ENCODE measurements around the gene MYO10. TPM values are rescaled to one million over a fixed set of nuclear protein-coding genes. Genes with fewer than 3 reads are reported as not detected.
"Not testable (repeated sequence)": the region's sequence is repeated elsewhere in the genome, so short reads cannot be mapped to it uniquely, and the experiment has no call there.

Gene MYO10
- total RNA-seq, 3 donors from 2014 or later (not counting 1 experiment from before 2014, with no cell fraction given): 0.83 to 1.2 TPM; not detected in 1

GRCh38 chr5:16768184-16768583 lies 167.9 kb downstream of the MYO10 start:
- no peak overlapping the region for H3K4me3 Mint-ChIP-seq
- H3K27me3 Mint-ChIP-seq (ENCODE audit: low read depth in 2 of 2): no peaks in the 10 kb centered on the region
- Histone ChIP-seq H3K4me1 (ENCODE audit: control insufficient read depth, insufficient read depth, low read length) (no peaks in the 10 kb centered on the region), H3K9me3 (ENCODE audit: control insufficient read depth, insufficient read depth, low read length) (no peaks in the 10 kb centered on the region), H3K36me3 (ENCODE audit: control insufficient read depth, insufficient read depth, low read length) (no peaks in the 10 kb centered on the region), H3K27me3 (ENCODE audit: control insufficient read depth, insufficient read depth, low read length) (no peaks in the 10 kb centered on the region), H3K4me3 (ENCODE audit: low read length) (no peak overlapping the region), H3K27ac (ENCODE audit: low read length) (no peak overlapping the region)
- no peak overlapping the region for H3K27ac Mint-ChIP-seq
- no peaks in the 10 kb centered on the region for H3K36me3 Mint-ChIP-seq
- 71% methylated on average over 3 of the region's 3 CpGs for WGBS (ENCODE audit: insufficient coverage)
- ATAC-seq (no peak), DNase-seq (no peak)
- intact Hi-C loops (cut with micrococcal nuclease): no loop called here
- TF ChIP-seq CTCF (IDR thresholded peaks at IDR 0.05): no peak
- H3K4me1 Mint-ChIP-seq: no peaks in the 10 kb centered on the region
- no peaks in the 10 kb centered on the region for H3K9me3 Mint-ChIP-seq

- no peaks in the 10 kb centered on the region for H3K9me3 Mint-ChIP-seq
- H3K36me3 Mint-ChIP-seq: no peaks in the 10 kb centered on the region
- H3K27me3 ChIP-seq (ENCODE audit: control insufficient read depth, insufficient read depth, low read length): no peaks in the 10 kb centered on the region
- H3K4me1 ChIP-seq (ENCODE audit: control insufficient read depth, insufficient read depth, low read length): peaks cover 2% of the 10 kb centered on the region
- H3K4me3 Mint-ChIP-seq: no peak overlapping the region
- H3K27ac ChIP-seq (ENCODE audit: low read length): no peak overlapping the region
- H3K4me3 ChIP-seq (ENCODE audit: low read length): no peak overlapping the region
- DNase-seq: no peak
- intact Hi-C loops (cut with micrococcal nuclease): no loop called here
- no peaks in the 10 kb centered on the region for H3K9me3 ChIP-seq (ENCODE audit: control insufficient read depth, insufficient read depth, low read length)
- no peaks in the 10 kb centered on the region for H3K27me3 Mint-ChIP-seq (ENCODE audit: low read depth in 2 of 2)
- no peak for ATAC-seq
- no peak for TF ChIP-seq CTCF (IDR thresholded peaks at IDR 0.05)
- H3K27ac Mint-ChIP-seq: no peak overlapping the region
- WGBS (ENCODE audit: insufficient coverage): 86% methylated on average over 5 of the region's 5 CpGs
- H3K4me1 Mint-ChIP-seq: peaks cover 8 to 9% of the 10 kb centered on the region in 2 donors
- no peaks in the 10 kb centered on the region for H3K36me3 ChIP-seq (ENCODE audit: control insufficient read depth, insufficient read depth, low read length)
Measured at GRCh38 chr5:16763211-16763610, 172.9 kb downstream of the MYO10 start.

GRCh38 chr5:16759147-16759773 lies 176.8 kb downstream of the MYO10 start:
- Mint-ChIP-seq H3K36me3 (no peaks in the 10 kb centered on the region), H3K27me3 (ENCODE audit: low read depth in 2 of 2) (no peaks in the 10 kb centered on the region), H3K9me3 (no peaks in the 10 kb centered on the region), H3K27ac (peak overlapping the region; percentile 51 to 66), H3K4me3 (no peak overlapping the region), H3K4me1 (peaks cover 8 to 9% of the 10 kb centered on the region in 2 donors)
- H3K36me3 ChIP-seq (ENCODE audit: control insufficient read depth, insufficient read depth, low read length): no peaks in the 10 kb centered on the region
- DNase-seq (peak in 1 of 2 donors; percentile 45), ATAC-seq (peak in 2 of 3 donors; percentile 43 to 77)
- H3K9me3 ChIP-seq (ENCODE audit: control insufficient read depth, insufficient read depth, low read length): no peaks in the 10 kb centered on the region
- H3K27me3 ChIP-seq (ENCODE audit: control insufficient read depth, insufficient read depth, low read length): no peaks in the 10 kb centered on the region
- intact Hi-C loops (cut with micrococcal nuclease): no loop called here
- peaks cover 2% of the 10 kb centered on the region for H3K4me1 ChIP-seq (ENCODE audit: control insufficient read depth, insufficient read depth, low read length)
- TF ChIP-seq CTCF (IDR thresholded peaks at IDR 0.05): no peak
- no peak overlapping the region for H3K4me3 ChIP-seq (ENCODE audit: low read length)
- H3K27ac ChIP-seq (ENCODE audit: low read length): no peak overlapping the region
- WGBS (ENCODE audit: insufficient coverage): 48% methylated on average over 16 of the region's 16 CpGs

- no peaks in the 10 kb centered on the region for H3K36me3 Mint-ChIP-seq
- peaks cover 8 to 9% of the 10 kb centered on the region in 2 donors for H3K4me1 Mint-ChIP-seq
- no peak overlapping the region for H3K4me3 ChIP-seq (ENCODE audit: low read length)
- H3K4me1 ChIP-seq (ENCODE audit: control insufficient read depth, insufficient read depth, low read length): peaks cover 2% of the 10 kb centered on the region
- no peaks in the 10 kb centered on the region for H3K36me3 ChIP-seq (ENCODE audit: control insufficient read depth, insufficient read depth, low read length)
- H3K27ac ChIP-seq (ENCODE audit: low read length): no peak overlapping the region
- WGBS (ENCODE audit: insufficient coverage): 86% methylated on average over 8 of the region's 8 CpGs
- no peaks in the 10 kb centered on the region for H3K9me3 Mint-ChIP-seq
- no peak for DNase-seq
- intact Hi-C loops (cut with micrococcal nuclease): no loop called here
- no peak overlapping the region for H3K4me3 Mint-ChIP-seq
- no peak overlapping the region for H3K27ac Mint-ChIP-seq
- H3K27me3 Mint-ChIP-seq (ENCODE audit: low read depth in 2 of 2): no peaks in the 10 kb centered on the region
- H3K27me3 ChIP-seq (ENCODE audit: control insufficient read depth, insufficient read depth, low read length): no peaks in the 10 kb centered on the region
- no peaks in the 10 kb centered on the region for H3K9me3 ChIP-seq (ENCODE audit: control insufficient read depth, insufficient read depth, low read length)
- ATAC-seq: no peak
- TF ChIP-seq CTCF (IDR thresholded peaks at IDR 0.05): no peak
Measured at GRCh38 chr5:16757989-16758501, 178.0 kb downstream of the MYO10 start.

GRCh38 chr5:16757577-16757976 lies 178.5 kb downstream of the MYO10 start:
- H3K9me3 Mint-ChIP-seq; H3K27me3 ChIP-seq (ENCODE audit: control insufficient read depth, insufficient read depth, low read length); H3K4me3 Mint-ChIP-seq; H3K36me3 Mint-ChIP-seq; intact Hi-C loops (cut with micrococcal nuclease); H3K27me3 Mint-ChIP-seq (ENCODE audit: low read depth in 2 of 2); H3K9me3 ChIP-seq (ENCODE audit: control insufficient read depth, insufficient read depth, low read length); H3K36me3 ChIP-seq (ENCODE audit: control insufficient read depth, insufficient read depth, low read length); H3K4me1 ChIP-seq (ENCODE audit: control insufficient read depth, insufficient read depth, low read length); H3K27ac ChIP-seq (ENCODE audit: low read length); H3K4me1 Mint-ChIP-seq; DNase-seq; H3K27ac Mint-ChIP-seq; H3K4me3 ChIP-seq (ENCODE audit: low read length); ATAC-seq: not testable (repeated sequence)
- 98% methylated on average over 6 of the region's 6 CpGs for WGBS (ENCODE audit: insufficient coverage)

Data from natural killer cell (primary cell).